AG04449 (cell line): Measurements from ENCODE around the gene ASB6.

Experiments used
- CTCF ChIA-PET: fragments of 350-600 bp; formaldehyde crosslinking; extraction: SDS; loops from one replicate; lab custom pipeline; 2021; ENCODE audit warnings: antibody characterized with exemption; lab: Yijun Ruan, JAX
- POLR2A ChIA-PET: fragments of 400-600, 350-600 bp; formaldehyde crosslinking; extraction: SDS; loops from one replicate; lab custom pipeline; 2020; ENCODE audit warnings: antibody characterized with exemption, inconsistent platforms; lab: Yijun Ruan, JAX
- DNase-seq: peaks from one replicate; pipeline ENCODE4 v3.0.0-alpha.2; 2010; ENCODE audit warnings: low read depth, low spot score
- H3K4me3 ChIP-seq: 2 replicates; pipeline ENCODE4 v1.5.1; 2011; ENCODE audit warnings: low read depth, mild to moderate bottlenecking, control low read depth, low read length
- CTCF ChIP-seq: IDR thresholded peaks from one replicate; pipeline ENCODE4 v1.5.1; 2011; ENCODE audit warnings: mild to moderate bottlenecking, moderate library complexity, low read length, control low read depth, inconsistent platforms; ENCODE audit not compliant: insufficient read depth; ENCODE audit errors: missing control alignments

Gene ASB6

GRCh38 chr9:129590466-129590865, 51.5 kb downstream of the ASB6 start:
- no peak overlapping the region for H3K4me3 ChIP-seq
- TF ChIP-seq CTCF, result no peak
- ChIA-PET POLR2A (no interaction called here), CTCF (interaction anchor here (1.3 kb wide), 1 partner anchor 447 kb away, joined by 3 read pairs; no protein-coding TSS in a partner anchor)
- no peak for DNase-seq

- POLR2A ChIA-PET, result interaction anchor here (0.9 to 2.0 kb wide), 4 partner anchors 9 to 445 kb away, joined by 3 to 9 read pairs (median 4); no protein-coding TSS in a partner anchor
- TF ChIP-seq CTCF, result no peak
- CTCF ChIA-PET, result interaction anchor here (1.0 to 2.5 kb wide), 5 partner anchors 8 to 449 kb away, joined by 3 to 11 read pairs (median 7); no protein-coding TSS in a partner anchor
- DNase-seq, result no peak
- H3K4me3 ChIP-seq, result no peak overlapping the region
Measured at GRCh38 chr9:129587487-129588262, 54.3 kb downstream of the ASB6 start.

- no peak for DNase-seq
- ChIA-PET CTCF (interaction anchor here (1.4 to 2.5 kb wide), 4 partner anchors 9 to 448 kb away, joined by 4 to 11 read pairs (median 8); no protein-coding TSS in a partner anchor), POLR2A (interaction anchor here (0.8 to 2.0 kb wide), 6 partner anchors 10 to 444 kb away, joined by 3 to 9 read pairs (median 3); no protein-coding TSS in a partner anchor)
- H3K4me3 ChIP-seq, result no peak overlapping the region
- no peak for TF ChIP-seq CTCF
Measured at GRCh38 chr9:129586685-129587084, 55.3 kb downstream of the ASB6 start.

GRCh38 chr9:129586245-129586644, 55.7 kb downstream of the ASB6 start:
- H3K4me3 ChIP-seq, result no peak overlapping the region
- no peak for DNase-seq
- ChIA-PET POLR2A (interaction anchor here (0.8 to 2.0 kb wide), 5 partner anchors 10 to 90 kb away, joined by 3 to 9 read pairs (median 3); no protein-coding TSS in a partner anchor), CTCF (interaction anchor here (1.4 to 2.5 kb wide), 4 partner anchors 10 to 447 kb away, joined by 4 to 11 read pairs (median 8); no protein-coding TSS in a partner anchor)
- no peak for TF ChIP-seq CTCF

- DNase-seq, result no peak
- ChIA-PET CTCF (interaction anchor here (1.1 to 1.6 kb wide), 5 partner anchors 8 to 411 kb away, joined by 3 to 4 read pairs (median 3); no protein-coding TSS in a partner anchor), POLR2A (interaction anchor here (0.6 kb wide), 1 partner anchor 13 kb away, joined by 3 read pairs; no protein-coding TSS in a partner anchor)
- no peak for TF ChIP-seq CTCF
- no peak overlapping the region for H3K4me3 ChIP-seq
Measured at GRCh38 chr9:129585352-129585751, 56.6 kb downstream of the ASB6 start.
